A673 (cell line): Measurements from ENCODE around the gene PRSS27. TPM values are rescaled to one million over a fixed set of nuclear protein-coding genes. Genes with fewer than 3 reads are reported as not detected.
"Not testable (repeated sequence)": the region's sequence is repeated elsewhere in the genome, so short reads cannot be mapped to it uniquely, and the experiment has no call there.

ENCODE experiments used
- BruUV-seq: library from RNA; stranded (reverse); fragments of 400-500 nt; replicated peaks from 2 replicates; lab custom pipeline; 2021; lab: Mats Ljungman, UMichigan
- CTCF ChIA-PET: fragments of 300-600 bp; sonication (Branson Sonifier 250); formaldehyde crosslinking; loops from one replicate; lab custom pipeline; 2022; ENCODE audit warnings: antibody characterized with exemption; lab: Charles Lee
- POLR2A ChIA-PET: fragments of 300-600 bp; sonication (Branson Sonifier 250); formaldehyde crosslinking; loops from one replicate; lab custom pipeline; 2022; ENCODE audit warnings: antibody characterized with exemption; ENCODE audit not compliant: low non-redundant PET; lab: Charles Lee
- DNase-seq: peaks from one replicate; pipeline ENCODE4 v3.0.0-alpha.2; 2015; ENCODE audit warnings: low spot score
- H3K27ac ChIP-seq: fragments of 200-600 bp; sonication (generic); 2 replicates; pipeline ENCODE4 v1.5.1; 2016; ENCODE audit warnings: mixed run types, low read depth, mild to moderate bottlenecking, mixed read lengths, antibody characterized with exemption, low read length; ENCODE audit not compliant: poor library complexity, severe bottlenecking
- H3K27me3 ChIP-seq: fragments of 200-600 bp; sonication (generic); replicated peaks from 2 replicates; pipeline ENCODE4 v1.6.1; 2017; ENCODE audit warnings: mixed run types, low read depth, mild to moderate bottlenecking, mixed read lengths, antibody characterized with exemption, low read length; ENCODE audit not compliant: insufficient read depth, poor library complexity
- H3K36me3 ChIP-seq: fragments of 200-600 bp; sonication (generic); 2 replicates; pipeline ENCODE4 v1.6.1; 2016; ENCODE audit warnings: mixed run types, mild to moderate bottlenecking, mixed read lengths, antibody characterized with exemption, low read length; ENCODE audit not compliant: insufficient read depth, poor library complexity, severe bottlenecking
- H3K4me1 ChIP-seq: fragments of 200-600 bp; sonication (generic); 2 replicates; pipeline ENCODE4 v1.6.1; 2017; ENCODE audit warnings: mixed run types, mild to moderate bottlenecking, mixed read lengths, antibody characterized with exemption, low read length; ENCODE audit not compliant: insufficient read depth, poor library complexity, severe bottlenecking
- H3K4me3 ChIP-seq: fragments of 200-600 bp; sonication (generic); 2 replicates; pipeline ENCODE4 v1.5.1; 2016; ENCODE audit warnings: low read depth, mixed run types, mild to moderate bottlenecking, mixed read lengths, low read length; ENCODE audit not compliant: poor library complexity, severe bottlenecking
- H3K9me3 ChIP-seq: fragments of 200-600 bp; sonication (generic); 2 replicates; pipeline ENCODE4 v1.6.1; 2016; ENCODE audit warnings: mixed run types, low read depth, mild to moderate bottlenecking, mixed read lengths, antibody characterized with exemption, low read length; ENCODE audit not compliant: poor library complexity, severe bottlenecking
- CTCF ChIP-seq: fragments of 300-800, 200-600 bp; sonication (generic); conservative IDR thresholded peaks from 2 replicates; pipeline ENCODE4 v1.5.1; 2017; ENCODE audit warnings: low read depth, mild to moderate bottlenecking, antibody characterized with exemption, low read length, moderate library complexity, mixed read lengths
- EZH2 ChIP-seq: fragments of 200-600 bp; sonication (generic); IDR thresholded peaks from 2 replicates; pipeline ENCODE4 v1.6.1; 2017; ENCODE audit warnings: borderline replicate concordance, low read depth, mild to moderate bottlenecking, mixed read lengths, antibody characterized with exemption, low read length; ENCODE audit not compliant: poor library complexity, severe bottlenecking
- intact Hi-C: fragments of 100-400 bp; cut with micrococcal nuclease; formaldehyde crosslinking; loops from one replicate; pipeline ENCODE4 v1.10.0; 2022; ENCODE audit not compliant: unreplicated experiment
- total RNA-seq: library from RNA; stranded (reverse); gene quantifications from 2 replicates; pipeline ENCODE4 v1.2.3, GENCODE V29; 2021

The PRSS27 gene
- total RNA-seq, 1 experiment from 2014 or later: 1.3 TPM

- Histone ChIP-seq H3K36me3 (no peaks in the 10 kb centered on the region), H3K4me1 (no peaks in the 10 kb centered on the region), H3K27ac (no peak overlapping the region), H3K4me3 (no peak overlapping the region), H3K9me3 (no peaks in the 10 kb centered on the region), H3K27me3 (no peaks in the 10 kb centered on the region)
- intact Hi-C loops: no loop called here
- BruUV-seq: no TSS peak
- TF ChIP-seq CTCF: no peak
- TF ChIP-seq EZH2: no peak
- CTCF ChIA-PET: no interaction called here
- no peak for DNase-seq
- POLR2A ChIA-PET: no interaction called here
These were observed 33.0 kb downstream of the PRSS27 start for GRCh38 chr16:2686912-2687507.

- H3K9me3 ChIP-seq, H3K36me3 ChIP-seq, BruUV-seq, H3K4me3 ChIP-seq, H3K27ac ChIP-seq, H3K4me1 ChIP-seq, H3K27me3 ChIP-seq, intact Hi-C loops, POLR2A ChIA-PET, DNase-seq, CTCF ChIA-PET: not testable (repeated sequence)
These were observed 33.9 kb downstream of the PRSS27 start for GRCh38 chr16:2686075-2686474.

DNA sequence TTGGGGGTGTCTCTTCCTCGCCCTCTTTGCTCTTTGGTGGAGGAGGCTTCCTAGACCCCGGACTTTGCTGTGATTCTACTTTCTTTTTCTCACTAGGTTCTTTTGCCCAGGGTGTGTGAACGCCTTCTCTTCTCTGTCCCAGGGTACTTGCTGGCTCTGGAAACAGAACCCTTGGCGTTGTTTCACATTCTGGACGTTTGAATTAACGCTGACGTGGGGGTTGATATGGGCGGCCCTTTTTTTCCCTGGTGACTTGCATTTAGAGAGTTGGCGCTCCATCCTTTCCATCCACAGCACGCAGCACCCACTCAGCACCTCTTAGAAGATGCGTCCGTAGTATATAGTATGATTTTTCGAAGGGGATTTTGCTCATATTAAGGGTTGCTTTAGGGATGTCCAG is 37.0 kb downstream of the PRSS27 start:
- POLR2A ChIA-PET, BruUV-seq, CTCF ChIA-PET, H3K9me3 ChIP-seq, H3K27me3 ChIP-seq, H3K36me3 ChIP-seq, intact Hi-C loops, DNase-seq, H3K4me1 ChIP-seq: not testable (repeated sequence)
- peak overlapping the region; percentile 85 for H3K4me3 ChIP-seq
- H3K27ac ChIP-seq: peak overlapping the region; percentile 90

DNA sequence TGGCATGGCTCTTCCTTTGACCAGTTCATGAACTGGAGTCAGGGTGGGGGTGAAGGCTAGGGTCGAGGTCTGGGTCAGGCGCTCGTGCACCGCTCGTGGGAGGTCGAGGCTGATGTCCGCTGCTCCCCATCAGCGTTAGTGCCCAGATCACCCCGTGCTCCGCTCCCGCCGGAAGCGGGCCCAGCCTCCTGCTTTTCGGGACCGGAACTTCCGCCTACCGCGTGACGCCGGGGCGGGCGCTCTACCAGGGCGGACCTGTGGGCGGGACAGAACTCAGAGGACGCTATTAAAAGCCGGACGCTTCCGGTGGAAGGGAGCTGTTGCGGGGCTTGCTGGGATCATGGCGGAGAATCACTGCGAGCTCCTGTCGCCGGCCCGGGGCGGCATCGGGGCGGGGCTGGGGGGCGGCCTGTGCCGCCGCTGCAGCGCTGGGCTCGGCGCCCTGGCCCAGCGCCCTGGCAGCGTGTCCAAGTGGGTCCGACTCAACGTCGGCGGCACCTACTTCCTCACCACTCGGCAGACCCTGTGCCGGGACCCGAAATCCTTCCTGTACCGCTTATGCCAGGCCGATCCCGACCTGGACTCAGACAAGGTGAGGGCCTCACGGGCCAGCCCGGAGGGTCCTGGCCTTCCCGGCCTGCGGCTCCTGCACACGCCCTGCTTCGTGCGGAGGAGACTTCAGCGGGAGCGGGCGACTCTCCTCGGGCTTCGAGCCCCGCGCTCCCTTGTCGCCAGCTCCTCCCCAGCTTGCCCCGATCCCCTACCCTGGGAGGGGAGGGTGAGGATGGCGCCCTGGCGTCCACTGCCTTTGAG is 37.6 kb downstream of the PRSS27 start, which contains the start of gene KCTD5:
TSS of gene KCTD5 (plus strand) at position 315 of the 813 bp plus-strand sequence. CDS start at position 341, 26 bp downstream.
- peak; percentile 97 for DNase-seq
- ChIA-PET POLR2A (interaction anchor here (0.8 kb wide), 1 partner anchor 212 kb away, joined by 6 read pairs; the partner anchor contains the start of gene NTN3), CTCF (interaction anchor here (0.6 to 0.7 kb wide), 2 partner anchors 9 to 733 kb away, joined by 3 to 7 read pairs; no protein-coding TSS in a partner anchor)
- H3K36me3 ChIP-seq: no peaks in the 10 kb centered on the region
- intact Hi-C loops: no loop called here
- TF ChIP-seq CTCF (no peak), EZH2 (no peak)
- H3K4me1 ChIP-seq: peaks cover 8% of the 10 kb centered on the region
- H3K4me3 ChIP-seq: peak within 1 kb of the TSS; percentile 85
- peak within 1 kb of the TSS; percentile 90 for H3K27ac ChIP-seq
- BruUV-seq: no TSS peak
- no peaks in the 10 kb centered on the region for H3K27me3 ChIP-seq
- H3K9me3 ChIP-seq: no peaks in the 10 kb centered on the region

DNA sequence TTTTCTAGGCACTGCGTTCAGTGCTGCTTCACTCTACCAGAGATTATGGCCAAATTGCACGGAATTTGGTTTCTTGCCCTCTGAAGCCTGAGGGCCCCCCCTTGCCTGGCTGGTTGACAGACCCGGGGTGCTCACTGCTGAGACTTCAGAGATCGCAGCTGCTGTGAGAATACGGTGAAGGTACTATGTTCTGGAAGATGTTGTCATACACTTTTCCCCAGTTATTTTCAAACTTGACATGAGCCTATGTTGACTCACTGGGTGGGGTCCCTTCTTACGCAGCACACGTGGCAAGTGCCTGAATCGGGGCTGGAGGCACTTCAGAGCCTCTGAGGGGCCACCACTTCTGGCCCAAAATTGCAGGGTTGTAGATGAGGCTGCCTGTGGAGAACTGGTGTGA is 39.7 kb downstream of the PRSS27 start:
- H3K9me3 ChIP-seq, intact Hi-C loops, H3K4me3 ChIP-seq, H3K4me1 ChIP-seq, H3K36me3 ChIP-seq, H3K27me3 ChIP-seq, DNase-seq, H3K27ac ChIP-seq, BruUV-seq, CTCF ChIA-PET, POLR2A ChIA-PET: not testable (repeated sequence)
